ENCODE measurements around the gene ALG14. TPM values are rescaled to one million over a fixed set of nuclear protein-coding genes. Genes with fewer than 3 reads are reported as not detected.

Gene ALG14
- total and polyA plus RNA-seq, 10 of the 15 experiments (the other 5 are each of a cell fraction or from before 2014, with no cell fraction given) = 2.6 to 19.2 (median 7.5) TPM

- TF ChIP-seq ZNF687 (IDR thresholded peaks at IDR 0.05) (no peak), ZSCAN29 (IDR thresholded peaks at IDR 0.05) (no peak), MYB (IDR thresholded peaks at IDR 0.05; ENCODE audit: borderline replicate concordance, low read depth, low read length) (no peak), TCF3 (IDR thresholded peaks at IDR 0.05; ENCODE audit: borderline replicate concordance, insufficient read depth, low read depth, low read length) (no peak), RB1 (IDR thresholded peaks at IDR 0.05; ENCODE audit: borderline replicate concordance) (no peak), HCFC1 (IDR thresholded peaks at IDR 0.05; ENCODE audit: low read length) (no peak), JUNB (IDR thresholded peaks at IDR 0.05) (no peak), FOXK2 (IDR thresholded peaks at IDR 0.05) (no peak)
- TF ChIP-seq, protein P1, sequence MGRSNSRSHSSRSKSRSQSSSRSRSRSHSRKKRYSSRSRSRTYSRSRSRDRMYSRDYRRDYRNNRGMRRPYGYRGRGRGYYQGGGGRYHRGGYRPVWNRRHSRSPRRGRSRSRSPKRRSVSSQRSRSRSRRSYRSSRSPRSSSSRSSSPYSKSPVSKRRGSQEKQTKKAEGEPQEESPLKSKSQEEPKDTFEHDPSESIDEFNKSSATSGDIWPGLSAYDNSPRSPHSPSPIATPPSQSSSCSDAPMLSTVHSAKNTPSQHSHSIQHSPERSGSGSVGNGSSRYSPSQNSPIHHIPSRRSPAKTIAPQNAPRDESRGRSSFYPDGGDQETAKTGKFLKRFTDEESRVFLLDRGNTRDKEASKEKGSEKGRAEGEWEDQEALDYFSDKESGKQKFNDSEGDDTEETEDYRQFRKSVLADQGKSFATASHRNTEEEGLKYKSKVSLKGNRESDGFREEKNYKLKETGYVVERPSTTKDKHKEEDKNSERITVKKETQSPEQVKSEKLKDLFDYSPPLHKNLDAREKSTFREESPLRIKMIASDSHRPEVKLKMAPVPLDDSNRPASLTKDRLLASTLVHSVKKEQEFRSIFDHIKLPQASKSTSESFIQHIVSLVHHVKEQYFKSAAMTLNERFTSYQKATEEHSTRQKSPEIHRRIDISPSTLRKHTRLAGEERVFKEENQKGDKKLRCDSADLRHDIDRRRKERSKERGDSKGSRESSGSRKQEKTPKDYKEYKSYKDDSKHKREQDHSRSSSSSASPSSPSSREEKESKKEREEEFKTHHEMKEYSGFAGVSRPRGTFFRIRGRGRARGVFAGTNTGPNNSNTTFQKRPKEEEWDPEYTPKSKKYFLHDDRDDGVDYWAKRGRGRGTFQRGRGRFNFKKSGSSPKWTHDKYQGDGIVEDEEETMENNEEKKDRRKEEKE (IDR thresholded peaks at IDR 0.05) = no peak
- TF ChIP-seq, protein P2, sequence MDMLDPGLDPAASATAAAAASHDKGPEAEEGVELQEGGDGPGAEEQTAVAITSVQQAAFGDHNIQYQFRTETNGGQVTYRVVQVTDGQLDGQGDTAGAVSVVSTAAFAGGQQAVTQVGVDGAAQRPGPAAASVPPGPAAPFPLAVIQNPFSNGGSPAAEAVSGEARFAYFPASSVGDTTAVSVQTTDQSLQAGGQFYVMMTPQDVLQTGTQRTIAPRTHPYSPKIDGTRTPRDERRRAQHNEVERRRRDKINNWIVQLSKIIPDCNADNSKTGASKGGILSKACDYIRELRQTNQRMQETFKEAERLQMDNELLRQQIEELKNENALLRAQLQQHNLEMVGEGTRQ (IDR thresholded peaks at IDR 0.05; ENCODE audit: borderline replicate concordance, low read depth, low read length) = no peak
- TF ChIP-seq, protein P3, sequence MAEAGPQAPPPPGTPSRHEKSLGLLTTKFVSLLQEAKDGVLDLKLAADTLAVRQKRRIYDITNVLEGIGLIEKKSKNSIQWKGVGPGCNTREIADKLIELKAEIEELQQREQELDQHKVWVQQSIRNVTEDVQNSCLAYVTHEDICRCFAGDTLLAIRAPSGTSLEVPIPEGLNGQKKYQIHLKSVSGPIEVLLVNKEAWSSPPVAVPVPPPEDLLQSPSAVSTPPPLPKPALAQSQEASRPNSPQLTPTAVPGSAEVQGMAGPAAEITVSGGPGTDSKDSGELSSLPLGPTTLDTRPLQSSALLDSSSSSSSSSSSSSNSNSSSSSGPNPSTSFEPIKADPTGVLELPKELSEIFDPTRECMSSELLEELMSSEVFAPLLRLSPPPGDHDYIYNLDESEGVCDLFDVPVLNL (IDR thresholded peaks at IDR 0.05; ENCODE audit: low read depth, low read length) = no peak
Observed at GRCh38 chr1:94934551-94934950, 138.2 kb downstream of the ALG14 start (continued).
